LNCaP clone FGC (cell line): ENCODE results near the gene OSBPL8.
"Not testable (repeated sequence)": the region's sequence is repeated elsewhere in the genome, so short reads cannot be mapped to it uniquely, and the experiment has no call there.

Source experiments
- DNase-seq: peaks from one replicate; pipeline ENCODE4 v3.0.0-alpha.2; 2011; ENCODE audit warnings: low read depth
- H3K4me3 ChIP-seq: 2 replicates; pipeline ENCODE4 v1.5.1; 2011; ENCODE audit warnings: mild to moderate bottlenecking, low read depth, low read length, control low read depth
- CTCF ChIP-seq: IDR thresholded peaks from 2 replicates; pipeline ENCODE4 v1.5.1; 2012; ENCODE audit warnings: mild to moderate bottlenecking; ENCODE audit not compliant: control insufficient read depth, insufficient read depth; ENCODE audit errors: extremely low read depth

OSBPL8 gene

GRCh38 chr12:76387614-76388013 lies 172.0 kb downstream of the OSBPL8 start:
- no peak for TF ChIP-seq CTCF
- DNase-seq, result no peak
- no peak overlapping the region for H3K4me3 ChIP-seq

GRCh38 chr12:76384560-76384959 lies 175.0 kb downstream of the OSBPL8 start:
- TF ChIP-seq CTCF, result no peak
- no peak overlapping the region for H3K4me3 ChIP-seq
- no peak for DNase-seq

- no peak overlapping the region for H3K4me3 ChIP-seq
- no peak for TF ChIP-seq CTCF
- DNase-seq, result no peak
Observed at GRCh38 chr12:76383988-76384387, 175.6 kb downstream of the OSBPL8 start.

GRCh38 chr12:76379261-76379660 lies 180.3 kb downstream of the OSBPL8 start:
- no peak for TF ChIP-seq CTCF
- DNase-seq, result no peak
- no peak overlapping the region for H3K4me3 ChIP-seq

- not testable (repeated sequence) for DNase-seq
Observed at GRCh38 chr12:76376876-76377275, 182.7 kb downstream of the OSBPL8 start.

GRCh38 chr12:76375939-76376338 lies 183.6 kb downstream of the OSBPL8 start:
- no peak overlapping the region for H3K4me3 ChIP-seq
- TF ChIP-seq CTCF, result no peak
- peak; percentile 22 for DNase-seq

More at GRCh38 chr12:76376876-76377275, 182.7 kb downstream of the OSBPL8 start:
- not testable (repeated sequence) for H3K4me3 ChIP-seq

GRCh38 chr12:76375470-76375869 lies 184.1 kb downstream of the OSBPL8 start:
- DNase-seq, result no peak
- TF ChIP-seq CTCF, result no peak
- no peak overlapping the region for H3K4me3 ChIP-seq
